ENCODE measurements around the gene PDSS2.

Gene PDSS2

DNA sequence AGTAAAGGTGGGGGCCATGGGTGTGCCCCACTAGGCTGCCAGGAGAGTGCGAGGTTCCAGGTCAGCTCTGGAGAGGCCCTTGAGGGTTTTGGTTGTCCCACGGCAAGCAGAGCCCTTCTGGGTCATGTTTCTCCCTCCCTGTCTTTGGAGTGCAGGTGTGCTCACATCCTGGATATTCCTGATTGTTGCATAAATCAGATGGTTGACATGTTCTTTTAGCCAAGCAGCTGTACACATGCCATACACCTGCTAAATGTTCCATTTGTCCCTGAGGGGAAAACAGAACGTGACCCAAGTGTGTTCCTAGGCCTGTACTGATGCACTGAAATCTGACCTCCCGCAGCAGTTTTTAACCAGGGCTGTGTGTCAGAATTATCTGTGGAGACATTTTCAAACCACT lies 266.5 kb downstream of the PDSS2 start:
- TF ChIP-seq, protein P1, sequence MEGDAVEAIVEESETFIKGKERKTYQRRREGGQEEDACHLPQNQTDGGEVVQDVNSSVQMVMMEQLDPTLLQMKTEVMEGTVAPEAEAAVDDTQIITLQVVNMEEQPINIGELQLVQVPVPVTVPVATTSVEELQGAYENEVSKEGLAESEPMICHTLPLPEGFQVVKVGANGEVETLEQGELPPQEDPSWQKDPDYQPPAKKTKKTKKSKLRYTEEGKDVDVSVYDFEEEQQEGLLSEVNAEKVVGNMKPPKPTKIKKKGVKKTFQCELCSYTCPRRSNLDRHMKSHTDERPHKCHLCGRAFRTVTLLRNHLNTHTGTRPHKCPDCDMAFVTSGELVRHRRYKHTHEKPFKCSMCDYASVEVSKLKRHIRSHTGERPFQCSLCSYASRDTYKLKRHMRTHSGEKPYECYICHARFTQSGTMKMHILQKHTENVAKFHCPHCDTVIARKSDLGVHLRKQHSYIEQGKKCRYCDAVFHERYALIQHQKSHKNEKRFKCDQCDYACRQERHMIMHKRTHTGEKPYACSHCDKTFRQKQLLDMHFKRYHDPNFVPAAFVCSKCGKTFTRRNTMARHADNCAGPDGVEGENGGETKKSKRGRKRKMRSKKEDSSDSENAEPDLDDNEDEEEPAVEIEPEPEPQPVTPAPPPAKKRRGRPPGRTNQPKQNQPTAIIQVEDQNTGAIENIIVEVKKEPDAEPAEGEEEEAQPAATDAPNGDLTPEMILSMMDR (IDR thresholded peaks at IDR 0.05; ENCODE audit: low read depth, low read length, poor library complexity, severe bottlenecking): no peak
- no peak for TF ChIP-seq EZH2phosphoT487 (IDR thresholded peaks at IDR 0.05; ENCODE audit: borderline replicate concordance, low read length)
- Histone ChIP-seq H3K27ac (ENCODE audit: low read depth, low read length) (no peak overlapping the region), H3F3A (ENCODE audit: control insufficient read depth, insufficient read depth) (no peaks in the 10 kb centered on the region), H3K36me3 (ENCODE audit: control insufficient read depth, low read length) (no peaks in the 10 kb centered on the region), H3K9me2 (replicated peaks; ENCODE audit: control insufficient read depth, low read length) (no peaks in the 10 kb centered on the region), H3K4me1 (ENCODE audit: control insufficient read depth, low read length) (no peaks in the 10 kb centered on the region), H4K20me1 (ENCODE audit: control insufficient read depth, insufficient read depth, low read depth, low read length) (no peaks in the 10 kb centered on the region), H3K4me3 (ENCODE audit: low read length) (no peak overlapping the region), H3K27me3 (ENCODE audit: control insufficient read depth, low read length) (no peaks in the 10 kb centered on the region), H3K9me3 (ENCODE audit: control insufficient read depth, insufficient read depth, low read length) (no peaks in the 10 kb centered on the region), H3K79me2 (ENCODE audit: control insufficient read depth, low read length) (no peaks in the 10 kb centered on the region), H3K4me2 (ENCODE audit: low read length) (no peak overlapping the region)

DNA sequence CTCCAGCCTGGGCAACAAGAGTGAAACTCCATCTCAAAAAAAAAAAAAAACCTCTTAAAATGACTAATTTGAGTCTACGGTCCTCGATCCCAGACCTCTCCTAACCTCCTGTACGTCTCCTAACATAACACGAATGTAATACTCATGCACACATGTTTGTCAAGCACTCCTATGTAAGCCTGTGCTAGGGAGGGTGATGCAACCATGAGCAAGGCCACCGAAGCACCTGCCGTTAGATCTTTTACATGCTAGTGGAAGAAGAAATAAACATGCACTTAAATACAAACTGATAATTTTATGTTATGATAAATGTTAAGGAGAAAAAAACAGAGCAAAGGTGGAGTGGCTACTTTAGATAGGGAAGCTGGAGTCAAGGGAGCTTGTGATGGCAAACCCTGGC lies 271.7 kb downstream of the PDSS2 start:
- H3K79me2 ChIP-seq (ENCODE audit: control insufficient read depth, low read length): no peaks in the 10 kb centered on the region
- no peak overlapping the region for H3K27ac ChIP-seq (ENCODE audit: low read depth, low read length)
- H3K4me3 ChIP-seq (ENCODE audit: low read length): no peak overlapping the region
- H3K36me3 ChIP-seq (ENCODE audit: control insufficient read depth, low read length): no peaks in the 10 kb centered on the region
- H3K4me1 ChIP-seq (ENCODE audit: control insufficient read depth, low read length): peaks cover 6% of the 10 kb centered on the region; the same call in 1 of the 2 replicates
- no peak for TF ChIP-seq EZH2phosphoT487 (IDR thresholded peaks at IDR 0.05; ENCODE audit: borderline replicate concordance, low read length)
- TF ChIP-seq, protein P1 (IDR thresholded peaks at IDR 0.05; ENCODE audit: low read depth, low read length, poor library complexity, severe bottlenecking): no peak
- no peaks in the 10 kb centered on the region for H3K9me3 ChIP-seq (ENCODE audit: control insufficient read depth, insufficient read depth, low read length)
- no peaks in the 10 kb centered on the region for H3F3A ChIP-seq (ENCODE audit: control insufficient read depth, insufficient read depth)
- H3K27me3 ChIP-seq (ENCODE audit: control insufficient read depth, low read length): no peaks in the 10 kb centered on the region
- no peak overlapping the region for H3K4me2 ChIP-seq (ENCODE audit: low read length)
- H3K9me2 ChIP-seq (replicated peaks; ENCODE audit: control insufficient read depth, low read length): no peaks in the 10 kb centered on the region
- H4K20me1 ChIP-seq (ENCODE audit: control insufficient read depth, insufficient read depth, low read depth, low read length): no peaks in the 10 kb centered on the region

DNA sequence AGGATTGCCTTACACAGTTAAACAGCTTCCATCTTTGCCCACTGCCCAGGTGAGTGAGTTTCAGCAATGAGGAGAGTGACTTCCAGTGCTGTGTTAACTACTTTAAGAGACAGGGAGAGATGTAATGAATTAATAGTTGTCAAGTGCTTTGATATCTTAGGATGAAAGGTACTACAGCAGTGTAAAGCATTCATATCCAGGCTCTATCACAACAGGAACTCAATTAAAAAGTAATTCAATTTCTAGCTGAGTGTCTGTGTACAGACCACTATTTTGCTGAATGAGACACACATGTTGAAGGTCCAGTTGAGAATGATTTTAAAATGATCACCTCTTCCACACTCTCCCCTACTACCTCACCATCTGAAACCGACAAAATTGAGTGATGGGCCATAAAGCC lies 273.3 kb downstream of the PDSS2 start:
- TF ChIP-seq EZH2phosphoT487 (IDR thresholded peaks at IDR 0.05; ENCODE audit: borderline replicate concordance, low read length): no peak
- TF ChIP-seq, protein P1 (IDR thresholded peaks at IDR 0.05; ENCODE audit: low read depth, low read length, poor library complexity, severe bottlenecking): no peak
- no peak overlapping the region for H3K4me3 ChIP-seq (ENCODE audit: low read length)
- H3K4me1 ChIP-seq (ENCODE audit: control insufficient read depth, low read length): peaks cover 6% of the 10 kb centered on the region; the same call in 1 of the 2 replicates
- no peaks in the 10 kb centered on the region for H3K79me2 ChIP-seq (ENCODE audit: control insufficient read depth, low read length)
- no peaks in the 10 kb centered on the region for H3K27me3 ChIP-seq (ENCODE audit: control insufficient read depth, low read length)
- H3K9me3 ChIP-seq (ENCODE audit: control insufficient read depth, insufficient read depth, low read length): no peaks in the 10 kb centered on the region
- no peaks in the 10 kb centered on the region for H3F3A ChIP-seq (ENCODE audit: control insufficient read depth, insufficient read depth)
- no peak overlapping the region for H3K4me2 ChIP-seq (ENCODE audit: low read length)
- no peaks in the 10 kb centered on the region for H3K36me3 ChIP-seq (ENCODE audit: control insufficient read depth, low read length)
- H4K20me1 ChIP-seq (ENCODE audit: control insufficient read depth, insufficient read depth, low read depth, low read length): no peaks in the 10 kb centered on the region
- H3K9me2 ChIP-seq (replicated peaks; ENCODE audit: control insufficient read depth, low read length): no peaks in the 10 kb centered on the region
- no peak overlapping the region for H3K27ac ChIP-seq (ENCODE audit: low read depth, low read length)

All from DOHH2 (cell line).